HG02610 (cell line): ENCODE data around the gene RRP9.

Experiments
- ATAC-seq: cut with Tn5 transposase; IDR thresholded peaks from one replicate; pipeline ENCODE4 v1.9.1; 2021; ENCODE audit warnings: mild to moderate bottlenecking, moderate library complexity; ENCODE audit not compliant: unreplicated experiment

RRP9 gene

DNA sequence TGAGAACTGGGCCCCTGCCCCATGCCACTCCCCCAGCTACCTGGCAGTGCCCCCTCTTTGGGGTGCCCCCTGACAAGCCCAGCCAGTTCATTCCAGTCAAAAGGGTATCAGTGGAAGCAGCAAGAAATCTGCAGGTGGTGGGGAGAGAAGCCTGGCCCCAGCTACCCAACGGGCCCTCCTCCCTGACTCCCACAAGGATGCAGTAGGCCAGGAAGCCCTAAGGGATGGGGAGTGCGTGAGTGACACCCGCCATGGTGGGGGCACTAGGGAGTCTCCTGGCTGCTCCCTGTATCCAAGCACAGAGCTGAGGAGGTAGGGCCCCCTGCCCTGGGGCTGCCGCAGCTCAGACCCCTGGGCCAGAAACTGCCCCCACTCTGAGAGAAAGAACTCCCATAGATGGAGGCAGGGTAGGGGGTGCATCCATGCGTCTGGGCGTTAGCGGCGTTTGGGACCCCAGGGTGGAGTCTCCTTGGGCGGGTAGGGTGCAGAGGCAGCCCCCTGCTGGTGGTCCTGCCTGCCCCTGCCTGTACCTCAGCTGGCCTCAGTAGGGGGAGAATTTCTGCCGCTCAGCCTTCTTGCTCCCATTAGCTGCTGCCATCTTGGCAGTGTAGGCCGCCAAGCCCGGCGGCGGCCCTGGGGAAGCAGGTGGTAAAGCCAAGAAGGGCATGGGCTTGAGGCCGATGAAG lies 16.0 kb upstream of the RRP9 start:
- ATAC-seq: no peak

DNA sequence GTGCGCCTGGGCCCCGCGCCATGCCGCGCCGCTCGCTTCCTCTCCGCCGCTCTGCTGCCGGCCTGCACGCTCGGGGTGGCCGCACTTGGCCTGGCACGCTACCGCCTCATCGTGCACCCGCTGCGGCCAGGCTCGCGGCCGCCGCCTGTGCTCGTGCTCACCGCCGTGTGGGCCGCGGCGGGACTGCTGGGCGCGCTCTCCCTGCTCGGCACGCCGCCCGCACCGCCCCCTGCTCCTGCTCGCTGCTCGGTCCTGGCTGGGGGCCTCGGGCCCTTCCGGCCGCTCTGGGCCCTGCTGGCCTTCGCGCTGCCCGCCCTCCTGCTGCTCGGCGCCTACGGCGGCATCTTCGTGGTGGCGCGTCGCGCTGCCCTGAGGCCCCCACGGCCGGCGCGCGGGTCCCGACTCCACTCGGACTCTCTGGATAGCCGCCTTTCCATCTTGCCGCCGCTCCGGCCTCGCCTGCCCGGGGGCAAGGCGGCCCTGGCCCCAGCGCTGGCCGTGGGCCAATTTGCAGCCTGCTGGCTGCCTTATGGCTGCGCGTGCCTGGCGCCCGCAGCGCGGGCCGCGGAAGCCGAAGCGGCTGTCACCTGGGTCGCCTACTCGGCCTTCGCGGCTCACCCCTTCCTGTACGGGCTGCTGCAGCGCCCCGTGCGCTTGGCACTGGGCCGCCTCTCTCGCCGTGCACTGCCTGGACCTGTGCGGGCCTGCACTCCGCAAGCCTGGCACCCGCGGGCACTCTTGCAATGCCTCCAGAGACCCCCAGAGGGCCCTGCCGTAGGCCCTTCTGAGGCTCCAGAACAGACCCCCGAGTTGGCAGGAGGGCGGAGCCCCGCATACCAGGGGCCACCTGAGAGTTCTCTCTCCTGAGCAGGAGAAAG lies 14.4 kb upstream of the RRP9 start:
- ATAC-seq: no peak

DNA sequence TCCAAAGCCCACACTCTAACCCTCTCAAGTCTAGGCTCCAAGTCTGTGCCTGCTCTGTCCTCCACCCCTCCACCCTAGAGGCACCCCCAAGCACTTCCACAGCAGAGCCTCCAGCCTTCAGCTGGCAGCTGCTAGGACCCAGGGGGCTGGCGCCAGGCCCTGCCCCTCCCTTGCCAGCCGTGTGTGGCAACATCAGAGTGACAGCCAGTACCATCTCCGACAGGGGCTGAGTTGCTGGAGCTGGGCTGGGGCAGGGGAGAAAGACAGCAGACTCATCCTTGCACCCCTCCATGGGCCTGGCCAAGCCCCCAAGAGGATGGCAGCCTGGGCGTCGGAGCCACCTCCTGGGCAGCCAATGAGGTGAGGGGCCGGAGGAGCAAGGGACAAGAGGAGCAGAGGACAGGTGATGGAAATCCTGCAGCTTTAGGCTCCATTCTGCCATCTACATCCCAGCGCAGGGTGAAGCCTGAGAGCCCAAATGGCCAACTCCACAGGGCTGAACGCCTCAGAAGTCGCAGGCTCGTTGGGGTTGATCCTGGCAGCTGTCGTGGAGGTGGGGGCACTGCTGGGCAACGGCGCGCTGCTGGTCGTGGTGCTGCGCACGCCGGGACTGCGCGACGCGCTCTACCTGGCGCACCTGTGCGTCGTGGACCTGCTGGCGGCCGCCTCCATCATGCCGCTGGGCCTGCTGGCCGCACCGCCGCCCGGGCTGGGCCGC lies 13.6 kb upstream of the RRP9 start, which contains the start of gene GPR62:
Gene GPR62 (plus strand): TSS at position 207 of the 718 bp plus-strand sequence. CDS start 272 bp downstream, at position 479.
- no peak for ATAC-seq

DNA sequence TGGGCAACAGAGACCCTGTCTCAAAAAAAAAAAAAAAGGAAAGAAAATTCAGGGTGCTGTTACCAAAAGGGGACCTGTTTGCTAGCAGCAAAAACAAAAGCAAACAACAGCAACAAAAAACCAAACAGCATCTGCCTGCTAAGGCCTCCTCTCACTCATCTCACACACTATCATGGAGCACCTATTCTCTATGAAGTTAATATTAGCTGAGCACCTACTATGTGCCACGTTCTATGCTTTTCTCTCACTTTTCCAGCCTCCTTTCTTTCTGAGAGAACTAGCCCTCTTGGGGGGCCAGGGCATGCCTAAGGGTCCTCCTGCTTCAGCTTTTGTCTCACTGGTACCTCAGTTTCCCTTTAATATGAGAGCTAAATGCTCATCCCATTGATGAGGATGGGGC lies 13.0 kb upstream of the RRP9 start:
- no peak for ATAC-seq

DNA sequence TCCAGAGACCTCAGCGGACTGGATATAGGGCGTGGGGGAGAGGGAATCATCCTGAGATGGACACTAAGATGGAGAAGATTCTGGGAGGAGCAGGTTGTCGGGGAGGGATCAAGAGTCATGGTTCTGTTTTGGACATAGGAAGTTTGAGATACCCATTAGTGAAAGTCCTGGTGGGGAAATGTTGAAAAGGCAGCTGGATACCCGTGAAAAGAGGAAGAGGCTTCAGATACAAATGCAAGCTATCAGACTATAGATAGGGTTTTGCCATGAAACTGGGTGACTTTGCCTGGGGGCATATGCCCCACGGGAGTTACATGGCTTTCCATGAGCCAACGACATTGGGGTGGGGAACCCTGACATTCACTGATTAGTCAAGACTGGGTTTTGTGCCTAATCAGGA lies 12.4 kb upstream of the RRP9 start:
- no peak for ATAC-seq

DNA sequence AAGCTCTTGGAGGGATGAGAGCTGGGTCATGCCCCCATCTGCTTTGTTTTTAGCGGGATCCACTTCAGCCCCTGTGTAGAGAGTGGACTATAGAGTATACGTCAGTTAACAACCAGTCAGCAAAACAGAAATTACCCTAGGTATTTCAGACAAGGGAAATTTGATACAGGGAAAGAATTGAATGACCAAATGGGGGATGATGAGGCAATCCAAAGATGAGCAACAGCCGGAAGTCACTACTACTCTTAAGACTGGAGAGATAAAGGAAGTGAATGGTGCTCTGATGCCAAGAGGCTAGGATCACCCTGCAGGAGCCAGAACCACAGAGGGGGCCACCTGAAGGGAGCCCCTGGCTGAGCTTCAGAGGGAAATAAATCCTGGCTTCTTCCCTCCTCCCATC lies 11.7 kb upstream of the RRP9 start:
- no peak for ATAC-seq

DNA sequence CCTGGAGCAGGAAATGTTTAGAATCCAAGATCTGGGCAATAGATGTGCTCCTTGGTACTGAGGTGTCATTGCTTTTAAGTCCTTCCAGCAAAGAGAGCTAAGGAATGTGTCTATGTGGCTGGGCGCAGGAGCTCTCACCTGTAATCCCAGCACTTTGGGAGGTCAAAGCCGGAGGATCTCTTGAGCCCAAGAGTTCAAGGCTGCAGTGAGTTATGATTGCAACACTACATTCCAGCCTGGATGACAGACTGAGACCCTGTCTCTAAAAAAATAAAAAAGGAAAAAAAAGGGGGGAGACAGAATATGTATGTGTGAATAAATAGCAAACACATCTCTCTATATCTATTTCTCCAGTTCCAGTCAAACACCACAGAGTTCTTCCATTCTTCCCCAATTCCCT lies 9.2 kb upstream of the RRP9 start:
- no peak for ATAC-seq

DNA sequence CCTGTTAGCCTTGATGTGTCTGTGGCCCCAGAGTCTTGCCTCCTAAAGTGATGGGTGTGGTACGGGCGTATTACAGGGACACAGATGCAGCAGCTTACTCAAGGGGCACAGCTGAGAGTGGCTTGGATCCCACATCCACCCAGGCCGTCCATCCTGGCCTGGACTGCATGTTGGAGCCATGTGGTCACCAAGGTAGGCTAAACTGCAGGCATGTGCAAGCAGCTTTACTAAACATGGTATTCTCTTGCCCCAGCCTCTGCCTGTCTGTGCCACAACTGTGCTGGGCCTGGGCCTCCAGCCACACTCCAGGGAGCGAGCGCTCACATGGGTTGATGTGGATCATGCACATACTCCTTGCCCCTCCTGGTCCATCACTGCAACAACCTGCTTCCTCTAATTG lies 7.4 kb upstream of the RRP9 start:
- ATAC-seq: no peak

DNA sequence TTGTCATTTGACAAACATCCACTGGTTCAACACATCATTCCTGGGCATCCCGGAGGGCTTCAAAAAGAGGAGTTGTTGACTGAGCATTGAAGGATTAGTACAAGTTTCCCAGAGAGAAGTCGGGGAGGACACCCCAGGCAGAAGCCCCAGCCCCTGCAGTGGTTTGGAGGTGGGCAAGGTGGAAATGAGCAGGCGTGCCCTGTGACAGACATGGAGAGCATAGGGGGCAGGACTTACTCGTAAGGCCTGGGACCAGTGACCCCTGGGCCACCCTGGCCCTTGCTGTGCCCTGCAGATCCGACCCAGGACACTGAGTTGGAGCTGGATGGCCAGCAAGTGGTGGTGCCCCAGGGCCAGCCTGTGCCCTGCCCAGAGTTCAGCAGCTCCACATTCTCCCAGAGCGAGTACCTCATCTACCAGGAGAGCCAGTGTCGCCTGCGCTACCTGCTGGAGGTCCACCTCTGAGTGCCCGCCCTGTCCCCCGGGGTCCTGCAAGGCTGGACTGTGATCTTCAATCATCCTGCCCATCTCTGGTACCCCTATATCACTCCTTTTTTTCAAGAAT lies 6.4 kb upstream of the RRP9 start:
- ATAC-seq: no peak

DNA sequence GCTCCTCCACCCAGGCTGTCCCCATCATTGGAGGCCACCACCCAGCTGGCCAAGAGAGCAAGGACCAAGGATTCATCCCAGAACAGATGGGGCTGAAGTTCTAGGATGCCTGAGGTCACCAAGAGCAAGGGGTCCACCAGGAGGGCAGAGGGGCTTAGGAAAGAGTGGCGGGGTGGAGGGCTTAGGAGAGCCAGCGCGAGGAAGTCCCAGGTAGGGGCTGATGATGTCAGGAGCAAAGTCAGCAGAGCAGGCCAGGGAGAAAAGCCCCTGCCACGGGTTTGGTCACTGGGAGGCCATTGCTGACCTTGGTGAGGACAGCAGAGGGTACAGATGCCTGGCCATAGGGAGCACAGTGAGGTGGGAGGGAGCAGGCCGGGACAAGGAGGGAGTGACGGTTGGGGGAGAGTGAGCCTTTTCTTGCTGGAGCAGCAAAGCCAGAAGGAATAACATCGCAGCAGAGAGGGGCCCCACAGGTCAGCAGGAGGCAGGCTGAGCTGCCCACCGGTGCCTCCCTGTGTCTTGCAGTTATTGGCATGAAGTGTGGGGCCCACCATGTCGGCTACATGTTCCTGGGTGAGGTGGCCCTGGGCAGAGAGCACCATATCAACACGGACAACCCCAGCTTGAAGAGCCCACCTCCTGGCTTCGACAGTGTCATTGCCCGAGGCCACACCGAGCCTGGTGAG lies 5.7 kb upstream of the RRP9 start:
- ATAC-seq: no peak

DNA sequence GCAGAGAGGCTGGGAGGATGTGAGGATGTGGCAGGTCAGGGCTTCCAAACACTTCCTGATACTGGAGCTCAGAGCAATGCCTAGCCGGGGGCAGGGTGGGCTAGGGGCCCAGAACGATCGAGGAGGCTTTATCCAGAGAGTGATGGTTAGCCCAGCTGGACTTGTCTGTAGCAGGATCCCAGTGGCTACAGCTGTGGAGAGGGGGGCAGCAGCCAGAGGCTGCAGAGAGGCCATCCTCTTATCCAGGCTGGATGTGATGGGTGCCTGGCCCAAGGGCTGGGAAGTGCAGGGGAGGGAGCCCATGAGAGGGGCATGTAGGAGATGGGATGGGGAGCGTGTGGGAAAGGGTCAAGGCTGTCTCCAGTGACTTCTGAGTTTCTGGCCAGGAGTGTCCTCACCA lies 5.1 kb upstream of the RRP9 start:
- ATAC-seq: no peak

DNA sequence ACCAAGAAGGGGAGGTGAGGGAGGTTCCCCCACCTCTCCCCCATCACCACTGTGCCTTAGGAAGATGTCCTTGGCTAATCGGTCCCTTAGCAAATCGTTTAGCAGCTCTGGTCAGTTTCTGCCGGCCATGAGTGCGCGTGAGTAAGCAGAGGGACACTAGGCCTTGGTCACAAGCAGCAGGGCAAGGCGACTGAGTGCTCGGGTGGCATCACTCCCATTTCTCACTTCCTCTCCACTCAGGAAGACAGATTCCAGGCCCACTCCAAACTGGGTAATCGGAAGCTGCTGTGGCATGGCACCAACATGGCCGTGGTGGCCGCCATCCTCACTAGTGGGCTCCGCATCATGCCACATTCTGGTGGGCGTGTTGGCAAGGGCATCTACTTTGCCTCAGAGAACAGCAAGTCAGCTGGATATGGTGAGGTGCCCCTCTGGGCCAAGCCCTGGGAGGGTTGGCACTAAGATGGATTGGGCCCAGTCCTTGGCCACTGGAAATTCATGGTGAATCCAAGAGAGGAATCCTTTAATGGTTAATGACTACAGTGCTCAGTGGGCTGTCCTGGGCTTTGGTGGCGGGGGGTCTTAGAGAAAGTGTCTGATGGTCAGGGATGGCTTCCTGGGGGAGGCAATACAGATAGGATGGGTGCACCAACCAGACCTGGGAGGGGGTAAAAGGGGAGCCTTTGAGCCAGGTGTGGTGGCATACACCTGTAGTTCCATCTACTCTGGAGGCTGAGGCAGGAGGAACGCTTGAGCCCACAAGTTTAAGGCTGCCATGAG lies 4.4 kb upstream of the RRP9 start:
- ATAC-seq: no peak

DNA sequence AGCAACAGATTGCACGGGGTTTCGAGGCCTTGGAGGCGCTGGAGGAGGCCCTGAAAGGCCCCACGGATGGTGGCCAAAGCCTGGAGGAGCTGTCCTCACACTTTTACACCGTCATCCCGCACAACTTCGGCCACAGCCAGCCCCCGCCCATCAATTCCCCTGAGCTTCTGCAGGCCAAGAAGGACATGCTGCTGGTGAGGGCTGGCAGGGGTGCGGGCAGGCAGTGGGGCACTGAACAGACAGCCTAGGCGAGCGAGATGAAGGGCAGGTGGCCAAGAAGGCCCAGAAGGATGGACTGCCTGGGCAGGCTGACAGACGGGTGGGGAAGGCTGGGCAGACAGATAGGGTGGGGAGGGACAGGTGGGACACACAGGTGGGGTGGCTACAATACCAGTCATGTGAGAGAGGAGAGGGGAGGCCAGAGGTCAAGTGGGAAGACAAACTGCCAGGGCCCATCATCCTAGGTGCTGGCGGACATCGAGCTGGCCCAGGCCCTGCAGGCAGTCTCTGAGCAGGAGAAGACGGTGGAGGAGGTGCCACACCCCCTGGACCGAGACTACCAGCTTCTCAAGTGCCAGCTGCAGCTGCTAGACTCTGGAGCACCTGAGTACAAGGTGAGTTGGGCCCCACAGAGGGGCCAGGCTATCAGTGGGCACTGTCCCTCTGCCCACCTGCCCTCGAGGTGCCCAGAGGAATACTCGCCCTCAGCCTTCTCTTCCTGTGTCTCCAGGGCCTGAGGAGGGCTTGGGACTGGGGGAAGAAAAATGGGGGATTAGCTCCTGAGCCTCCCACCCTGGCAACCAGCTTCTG lies 3.5 kb upstream of the RRP9 start:
- no peak for ATAC-seq

DNA sequence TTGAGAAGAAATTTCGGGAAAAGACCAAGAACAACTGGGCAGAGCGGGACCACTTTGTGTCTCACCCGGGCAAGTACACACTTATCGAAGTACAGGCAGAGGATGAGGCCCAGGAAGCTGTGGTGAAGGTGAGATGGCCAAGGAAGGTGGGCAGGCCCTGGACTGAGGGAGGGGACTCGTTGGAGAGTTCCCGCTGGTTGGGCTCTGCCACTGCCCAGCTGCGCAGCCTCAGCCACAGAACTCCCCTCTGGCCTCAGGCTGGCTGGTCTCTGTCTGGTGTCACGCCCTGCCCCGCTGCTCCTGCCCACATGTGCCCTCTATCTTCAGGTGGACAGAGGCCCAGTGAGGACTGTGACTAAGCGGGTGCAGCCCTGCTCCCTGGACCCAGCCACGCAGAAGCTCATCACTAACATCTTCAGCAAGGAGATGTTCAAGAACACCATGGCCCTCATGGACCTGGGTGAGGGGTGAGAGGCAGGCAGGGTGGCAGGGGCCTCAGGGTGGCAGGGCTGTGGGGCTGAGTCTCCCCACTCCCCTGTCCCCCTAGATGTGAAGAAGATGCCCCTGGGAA lies 2.8 kb upstream of the RRP9 start:
- no peak for ATAC-seq

DNA sequence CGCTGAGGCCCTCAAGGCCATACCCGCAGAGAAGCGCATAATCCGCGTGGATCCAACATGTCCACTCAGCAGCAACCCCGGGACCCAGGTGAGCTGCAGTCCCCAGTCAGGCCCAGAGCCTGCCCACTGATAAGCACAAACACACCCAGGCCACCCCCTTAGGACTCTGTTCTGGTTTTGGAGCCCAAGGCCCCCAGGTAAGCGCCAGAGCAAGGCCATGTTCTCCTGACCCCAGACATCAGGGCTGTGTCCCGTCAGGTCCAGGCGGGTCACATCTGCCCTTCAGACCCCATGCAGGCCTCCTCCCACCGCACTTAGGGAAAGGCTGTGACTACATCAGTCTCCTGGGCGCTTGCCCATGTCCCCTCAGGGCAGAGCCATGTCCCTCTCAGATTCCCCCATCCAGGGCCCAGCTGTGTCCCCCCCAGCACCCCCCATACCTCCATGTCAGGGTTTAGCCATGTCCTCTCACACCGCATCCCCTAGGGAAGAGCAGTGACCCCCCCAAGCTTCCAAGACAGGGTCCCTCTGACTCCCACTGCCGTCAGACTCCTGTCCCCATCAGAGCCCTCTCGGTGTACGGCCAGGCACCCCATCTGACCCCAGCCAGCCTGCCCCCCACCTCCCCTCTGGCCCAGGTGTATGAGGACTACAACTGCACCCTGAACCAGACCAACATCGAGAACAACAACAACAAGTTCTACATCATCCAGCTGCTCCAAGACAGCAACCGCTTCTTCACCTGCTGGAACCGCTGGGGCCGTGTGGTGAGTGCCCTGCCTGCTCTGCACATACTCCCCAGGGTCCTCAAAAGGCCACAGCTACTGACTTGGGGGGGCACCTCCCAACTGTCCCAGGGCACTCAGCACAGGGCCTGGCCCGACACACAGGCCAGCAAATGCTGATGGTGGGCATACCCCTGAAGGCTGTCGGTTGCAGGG lies 2.0 kb upstream of the RRP9 start:
- ATAC-seq: no peak

DNA sequence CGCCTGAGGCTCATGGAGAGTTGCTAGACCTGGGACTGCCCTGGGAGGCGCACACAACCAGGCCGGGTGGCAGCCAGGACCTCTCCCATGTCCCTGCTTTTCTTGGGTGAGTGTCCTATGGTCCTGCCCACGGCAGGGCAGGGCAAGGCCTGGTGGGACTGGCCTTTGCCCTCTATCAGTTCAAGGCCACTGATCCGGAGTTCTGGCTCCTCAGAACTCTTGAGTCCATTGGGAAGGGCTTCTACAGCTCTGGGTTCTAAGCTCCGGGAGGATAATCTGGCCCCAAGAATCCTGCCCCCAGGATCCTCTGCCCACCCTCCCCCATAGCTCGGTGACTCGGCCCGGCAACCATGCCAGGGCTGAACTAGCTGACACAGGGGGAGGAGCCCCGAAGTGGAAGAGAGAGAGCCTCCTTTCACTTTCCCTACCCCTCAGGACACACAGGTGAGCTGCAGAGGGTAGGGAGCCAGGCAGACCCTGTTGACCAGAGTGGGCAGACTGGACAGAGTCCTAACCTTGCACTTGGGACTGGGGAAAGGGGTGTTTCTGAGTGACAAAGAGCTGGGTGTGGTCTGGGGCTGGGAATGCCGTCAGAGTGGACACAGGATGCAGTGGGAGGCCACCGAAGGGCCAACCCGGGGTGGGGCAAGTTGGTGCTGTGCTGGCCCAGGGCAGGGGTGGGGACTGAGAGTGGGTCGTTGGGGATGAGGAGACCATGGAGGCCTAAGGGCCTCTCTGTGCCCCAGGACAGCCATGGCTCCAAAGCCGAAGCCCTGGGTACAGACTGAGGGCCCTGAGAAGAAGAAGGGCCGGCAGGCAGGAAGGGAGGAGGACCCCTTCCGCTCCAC lies 1.1 kb upstream of the RRP9 start:
- ATAC-seq: peak; percentile 33

DNA sequence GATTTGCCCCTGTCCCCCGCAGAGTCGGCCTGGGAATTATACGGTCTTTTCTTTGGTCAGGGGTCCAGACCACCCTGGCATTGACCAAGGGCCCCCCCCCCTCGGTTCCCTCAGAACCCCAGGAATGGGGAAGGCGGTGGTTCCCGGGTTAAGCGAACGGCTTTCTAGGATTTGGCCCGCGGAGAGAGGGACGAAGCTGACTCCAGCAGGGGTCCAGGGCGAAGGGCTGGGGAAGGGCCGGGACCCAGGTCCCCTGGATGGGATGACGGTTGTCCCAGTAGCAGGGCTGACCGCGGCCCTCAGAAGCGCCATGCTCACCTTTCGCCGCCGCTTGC lies 274 bp downstream of the RRP9 start:
- no peak for ATAC-seq
